ENCODE data around the gene WDR62.

WDR62 gene

DNA sequence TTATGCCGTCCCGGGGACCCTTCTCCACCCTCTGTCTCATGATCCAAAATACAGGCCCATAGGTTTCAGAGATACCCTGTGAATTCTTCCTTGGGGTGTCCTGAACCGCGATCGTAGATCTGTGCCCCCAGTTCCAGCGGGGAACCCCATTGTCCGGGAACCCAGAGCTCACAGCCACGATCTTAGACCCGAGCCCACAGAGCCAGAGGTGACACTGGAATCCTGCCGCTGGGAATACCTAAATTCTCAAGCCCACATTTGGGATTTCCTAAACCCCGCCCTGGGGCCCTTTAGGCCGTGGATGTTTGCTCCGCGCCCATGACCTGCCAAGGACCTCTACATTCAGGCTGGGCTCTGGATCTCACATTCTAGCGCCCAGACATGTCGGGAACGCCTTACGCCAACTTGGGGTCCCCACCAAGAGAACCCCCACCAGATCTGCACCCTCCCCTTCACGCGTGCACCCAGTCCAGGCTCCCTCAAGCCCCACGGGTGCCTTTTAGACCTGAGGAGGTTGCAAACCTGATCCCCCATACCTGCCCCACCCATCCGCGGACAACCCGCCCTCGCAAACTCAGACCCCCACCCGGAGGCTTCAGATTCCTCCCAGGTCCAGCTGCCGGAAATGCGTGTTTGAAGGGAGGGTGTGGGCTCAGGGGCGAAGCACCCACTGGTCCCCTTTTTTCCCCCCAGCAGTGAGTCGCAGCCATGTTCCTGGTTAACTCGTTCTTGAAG lies 85.8 kb downstream of the WDR62 start:
- no peaks in the 10 kb centered on the region for H3K27me3 ChIP-seq (ENCODE audit: low read depth)
- peak overlapping the region; percentile 98 for H3K4me3 ChIP-seq
- H3K4me1 ChIP-seq, result peaks cover 4% of the 10 kb centered on the region
- H3K9me3 ChIP-seq, result no peaks in the 10 kb centered on the region
- H3K36me3 ChIP-seq (replicated peaks), result peaks cover 26% of the 10 kb centered on the region
- in situ Hi-C loops (cut with MboI; ENCODE audit: low sequenced_read_pairs), result no loop called here
- DNase-seq (ENCODE audit: low spot score in 2 of 2), result peak; percentile 51 to 81

DNA sequence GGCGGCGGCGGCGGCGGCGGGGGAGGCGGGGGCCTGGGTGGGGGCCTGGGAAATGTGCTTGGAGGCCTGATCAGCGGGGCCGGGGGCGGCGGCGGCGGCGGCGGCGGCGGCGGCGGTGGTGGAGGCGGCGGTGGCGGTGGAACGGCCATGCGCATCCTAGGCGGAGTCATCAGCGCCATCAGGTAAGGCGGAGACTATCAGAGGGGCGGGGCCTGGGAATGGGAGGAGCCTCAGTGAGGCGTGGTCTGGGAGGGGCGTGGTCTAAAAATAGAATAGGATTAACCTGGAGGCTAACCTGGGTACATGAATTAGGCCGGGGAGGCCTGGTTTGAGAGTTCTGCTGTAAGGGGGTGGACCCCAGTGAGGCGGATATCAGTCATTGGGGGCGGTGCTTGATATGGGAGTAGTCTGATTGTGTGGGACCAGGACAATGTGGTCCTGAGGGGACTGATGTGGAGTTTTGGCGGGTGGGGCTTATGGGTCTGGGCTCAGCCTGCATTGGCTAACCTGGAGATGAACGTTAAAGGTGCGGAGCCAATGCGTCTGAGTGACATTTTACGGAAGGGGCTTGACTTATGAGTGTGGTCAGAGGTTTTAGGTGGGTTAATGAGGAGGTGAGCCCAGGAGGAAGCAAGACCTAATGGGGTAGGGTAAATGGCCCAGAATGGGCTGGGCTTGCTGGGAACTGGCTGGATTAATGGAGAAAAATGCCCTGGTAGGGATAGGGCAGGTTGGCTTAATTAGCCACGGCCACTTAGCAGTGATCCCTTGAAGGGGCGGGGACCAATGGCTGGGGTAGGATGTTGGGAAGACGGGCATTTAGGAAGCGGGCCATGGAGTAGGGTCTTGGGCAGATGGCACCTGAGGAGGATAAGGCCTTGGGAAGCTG lies 86.6 kb downstream of the WDR62 start:
- DNase-seq (ENCODE audit: low spot score in 2 of 2), result peak; percentile 79 to 90
- Histone ChIP-seq H3K4me3 (peak overlapping the region; percentile 98), H3K4me1 (peaks cover 4% of the 10 kb centered on the region), H3K36me3 (replicated peaks) (peaks cover 34% of the 10 kb centered on the region), H3K27me3 (ENCODE audit: low read depth) (no peaks in the 10 kb centered on the region), H3K9me3 (no peaks in the 10 kb centered on the region)
- in situ Hi-C loops (cut with MboI; ENCODE audit: low sequenced_read_pairs), result no loop called here

DNA sequence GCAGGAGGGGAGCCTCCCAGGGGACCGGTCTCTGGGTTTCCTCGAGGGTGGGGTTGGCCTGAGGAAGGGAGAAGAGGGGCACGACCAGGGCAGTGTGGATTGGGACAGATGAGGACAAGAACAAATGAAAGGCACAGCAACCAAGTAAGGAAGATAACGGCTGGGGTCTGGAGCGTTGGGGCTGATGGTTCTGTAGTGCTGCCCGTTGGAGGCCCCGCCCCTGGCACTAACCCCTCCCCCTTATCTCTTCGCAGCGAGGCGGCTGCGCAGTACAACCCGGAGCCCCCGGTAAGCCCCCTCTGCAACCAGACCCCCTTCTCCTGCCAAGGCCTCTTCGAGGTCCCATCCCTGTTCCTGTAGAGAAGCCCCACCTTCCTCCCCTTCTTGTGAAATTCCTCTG lies 87.3 kb downstream of the WDR62 start:
- no peaks in the 10 kb centered on the region for H3K27me3 ChIP-seq (ENCODE audit: low read depth)
- no peaks in the 10 kb centered on the region for H3K9me3 ChIP-seq
- no peak for DNase-seq (ENCODE audit: low spot score in 2 of 2)
- H3K36me3 ChIP-seq (replicated peaks), result peaks cover 41% of the 10 kb centered on the region
- H3K4me3 ChIP-seq, result no peak overlapping the region
- in situ Hi-C loops (cut with MboI; ENCODE audit: low sequenced_read_pairs), result no loop called here
- peaks cover 4% of the 10 kb centered on the region for H3K4me1 ChIP-seq

DNA sequence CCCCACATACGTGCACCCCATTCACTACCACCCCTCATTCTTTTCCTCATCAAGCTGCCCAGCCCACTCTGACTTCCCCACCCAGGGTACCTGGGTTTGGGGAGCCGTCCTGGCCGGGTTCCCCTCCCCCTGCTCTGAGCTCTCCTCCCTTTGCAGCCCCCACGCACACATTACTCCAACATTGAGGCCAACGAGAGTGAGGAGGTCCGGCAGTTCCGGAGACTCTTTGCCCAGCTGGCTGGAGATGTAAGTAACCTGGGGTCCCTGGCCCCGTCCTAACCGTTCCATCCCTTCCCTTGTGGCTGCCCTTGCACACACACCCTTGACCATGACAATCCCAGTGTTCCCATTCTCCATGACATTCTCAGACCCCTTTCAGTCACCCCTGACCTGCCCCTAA lies 87.8 kb downstream of the WDR62 start:
- peaks cover 46% of the 10 kb centered on the region for H3K36me3 ChIP-seq (replicated peaks)
- H3K4me1 ChIP-seq, result peaks cover 4% of the 10 kb centered on the region
- DNase-seq (ENCODE audit: low spot score in 2 of 2), result no peak
- H3K9me3 ChIP-seq, result no peaks in the 10 kb centered on the region
- H3K27me3 ChIP-seq (ENCODE audit: low read depth), result no peaks in the 10 kb centered on the region
- in situ Hi-C loops (cut with MboI; ENCODE audit: low sequenced_read_pairs), result no loop called here
- no peak overlapping the region for H3K4me3 ChIP-seq

DNA sequence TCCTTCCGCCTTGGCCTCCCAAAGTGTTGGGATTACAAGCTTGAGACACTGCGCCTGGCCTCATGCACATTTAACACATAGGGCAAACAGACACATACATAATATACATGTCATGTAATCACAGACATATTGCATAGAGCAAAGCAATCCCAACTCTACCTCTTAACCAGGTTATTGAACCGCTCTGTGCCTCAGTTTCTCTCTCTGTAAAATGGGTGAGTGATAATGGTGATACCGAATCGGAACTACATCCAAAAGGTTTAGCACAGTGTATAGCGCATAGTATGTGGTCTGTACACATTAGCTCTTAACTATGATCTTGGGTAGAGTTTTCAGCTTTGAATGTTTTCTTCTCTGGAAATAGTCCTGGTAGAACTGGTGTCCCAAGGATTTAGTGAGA lies 89.9 kb downstream of the WDR62 start:
- peaks cover 51% of the 10 kb centered on the region for H3K36me3 ChIP-seq (replicated peaks)

DNA sequence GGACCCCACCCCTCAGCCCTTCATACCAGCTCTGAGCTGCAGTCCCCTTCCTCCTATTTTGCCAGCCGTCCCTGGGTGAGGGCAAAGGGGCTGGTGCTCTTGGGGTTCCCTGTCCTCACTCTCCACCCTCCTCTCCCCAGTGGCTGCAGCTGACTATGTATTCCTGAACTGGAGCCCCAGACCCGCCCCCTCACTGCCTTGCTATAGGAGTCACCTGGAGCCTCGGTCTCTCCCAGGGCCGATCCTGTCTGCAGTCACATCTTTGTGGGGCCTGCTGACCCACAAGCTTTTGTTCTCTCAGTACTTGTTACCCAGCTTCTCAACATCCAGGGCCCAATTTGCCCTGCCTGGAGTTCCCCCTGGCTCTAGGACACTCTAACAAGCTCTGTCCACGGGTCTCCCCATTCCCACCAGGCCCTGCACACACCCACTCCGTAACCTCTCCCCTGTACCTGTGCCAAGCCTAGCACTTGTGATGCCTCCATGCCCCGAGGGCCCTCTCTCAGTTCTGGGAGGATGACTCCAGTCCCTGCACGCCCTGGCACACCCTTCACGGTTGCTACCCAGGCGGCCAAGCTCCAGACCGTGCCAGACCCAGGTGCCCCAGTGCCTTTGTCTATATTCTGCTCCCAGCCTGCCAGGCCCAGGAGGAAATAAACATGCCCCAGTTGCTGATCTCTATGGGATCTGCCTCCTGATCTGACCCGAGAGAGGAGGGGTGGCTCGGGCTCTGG lies 95.1 kb downstream of the WDR62 start:
- H3K4me3 ChIP-seq, result no peak overlapping the region
- H3K27me3 ChIP-seq (ENCODE audit: low read depth), result no peaks in the 10 kb centered on the region
- no peaks in the 10 kb centered on the region for H3K4me1 ChIP-seq
- in situ Hi-C loops (cut with MboI; ENCODE audit: low sequenced_read_pairs), result no loop called here
- no peak for DNase-seq (ENCODE audit: low spot score in 2 of 2)
- H3K9me3 ChIP-seq, result no peaks in the 10 kb centered on the region
- peaks cover 40% of the 10 kb centered on the region for H3K36me3 ChIP-seq (replicated peaks)

More for the DNA sequence above, 89.9 kb downstream of the WDR62 start:
- DNase-seq (ENCODE audit: low spot score in 2 of 2), result no peak
- H3K4me1 ChIP-seq, result peaks cover 4% of the 10 kb centered on the region; the same call in 1 of the 2 replicates
- no peak overlapping the region for H3K4me3 ChIP-seq
- H3K27me3 ChIP-seq (ENCODE audit: low read depth), result no peaks in the 10 kb centered on the region
- in situ Hi-C loops (cut with MboI; ENCODE audit: low sequenced_read_pairs), result no loop called here
- H3K9me3 ChIP-seq, result no peaks in the 10 kb centered on the region

DNA sequence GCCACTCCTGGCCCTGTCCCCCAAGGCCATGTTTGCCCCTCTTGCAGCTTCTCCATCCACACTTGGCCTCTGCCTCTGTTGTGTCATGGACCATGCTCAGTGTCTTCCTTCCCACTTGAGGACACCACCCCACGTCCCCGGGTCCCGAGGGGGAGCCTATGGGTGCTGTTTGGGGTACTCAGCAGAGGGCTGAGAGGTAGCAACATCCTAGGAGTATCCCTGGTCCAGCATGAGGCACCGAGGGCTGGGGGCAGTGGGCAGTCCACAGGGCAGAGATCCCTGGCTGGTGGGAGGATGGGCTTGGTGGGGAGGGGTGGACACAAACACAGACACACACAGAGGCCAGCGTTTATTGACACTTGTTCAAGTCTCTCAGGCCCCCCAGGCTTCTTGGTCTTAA lies 95.9 kb downstream of the WDR62 start:
- Histone ChIP-seq H3K4me1 (no peaks in the 10 kb centered on the region), H3K4me3 (no peak overlapping the region), H3K9me3 (no peaks in the 10 kb centered on the region), H3K36me3 (replicated peaks) (peaks cover 35% of the 10 kb centered on the region), H3K27me3 (ENCODE audit: low read depth) (no peaks in the 10 kb centered on the region)
- DNase-seq (ENCODE audit: low spot score in 2 of 2), result no peak
- in situ Hi-C loops (cut with MboI; ENCODE audit: low sequenced_read_pairs), result no loop called here

DNA sequence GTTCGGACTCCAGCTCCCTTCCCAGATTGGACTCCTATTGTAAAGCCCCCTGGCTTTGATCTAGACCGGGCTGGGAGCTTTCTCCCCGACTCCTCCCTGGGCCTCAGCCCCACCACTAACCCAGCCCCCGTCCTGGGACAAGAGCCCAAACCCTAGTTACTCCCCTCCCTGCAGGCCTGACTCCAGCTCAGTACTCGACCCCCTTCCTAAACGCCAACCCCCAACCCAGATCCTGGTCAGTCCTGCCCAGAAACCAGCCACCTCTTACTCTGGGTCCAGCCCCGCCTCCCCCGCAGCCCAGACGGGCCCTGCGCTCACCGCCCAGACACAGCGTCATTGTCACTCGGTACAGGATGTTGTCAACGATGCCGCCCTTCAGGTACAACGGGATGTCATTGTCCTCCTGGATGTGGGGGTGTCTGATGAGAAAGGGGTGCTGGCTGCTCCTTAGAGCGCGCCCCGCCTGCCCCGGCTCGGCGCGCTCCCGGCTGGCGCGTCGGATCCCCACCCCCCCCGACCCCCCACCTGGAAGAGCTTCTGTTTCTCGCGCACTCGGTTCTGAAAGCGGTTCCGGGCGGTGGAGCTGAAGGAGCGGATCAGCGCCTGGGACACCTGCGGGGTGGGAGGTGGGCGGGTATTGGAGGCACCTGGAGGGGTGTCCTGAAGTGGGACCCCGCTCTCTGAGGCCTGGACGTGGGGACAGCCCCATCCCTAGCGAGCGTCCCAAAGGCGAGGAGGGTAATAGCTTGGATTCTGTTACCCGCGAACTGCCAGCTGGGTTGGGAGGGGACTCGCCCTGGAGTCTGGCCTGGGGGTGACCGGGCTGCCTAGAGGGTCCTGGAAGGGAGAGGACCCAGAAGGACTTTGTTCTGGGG lies 96.7 kb downstream of the WDR62 start:
- Histone ChIP-seq H3K4me3 (no peak overlapping the region), H3K36me3 (replicated peaks) (peaks cover 27% of the 10 kb centered on the region), H3K27me3 (ENCODE audit: low read depth) (no peaks in the 10 kb centered on the region), H3K9me3 (no peaks in the 10 kb centered on the region), H3K4me1 (no peaks in the 10 kb centered on the region)
- DNase-seq (ENCODE audit: low spot score in 2 of 2), result no peak
- in situ Hi-C loops (cut with MboI; ENCODE audit: low sequenced_read_pairs), result no loop called here

DNA sequence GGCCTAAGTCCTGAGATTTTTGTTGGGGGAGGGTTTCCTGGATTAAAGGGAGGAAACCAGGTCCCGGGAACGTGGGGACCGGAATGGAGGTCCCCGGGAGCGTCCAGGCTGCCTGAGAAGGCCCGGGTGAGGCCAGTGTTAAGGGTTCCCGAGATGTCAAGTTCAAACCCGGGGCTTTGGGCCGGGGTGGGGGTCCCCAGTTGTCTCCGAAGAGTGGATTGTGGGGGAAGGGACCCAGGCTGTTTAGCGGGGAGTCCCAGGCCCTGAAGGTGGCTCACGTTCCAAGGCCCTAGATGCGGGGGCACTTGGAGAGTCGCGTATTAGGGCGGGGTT lies 97.3 kb downstream of the WDR62 start:
- peaks cover 21% of the 10 kb centered on the region for H3K36me3 ChIP-seq (replicated peaks)
- no peaks in the 10 kb centered on the region for H3K9me3 ChIP-seq
- H3K4me3 ChIP-seq, result no peak overlapping the region
- DNase-seq (ENCODE audit: low spot score in 2 of 2), result no peak
- in situ Hi-C loops (cut with MboI; ENCODE audit: low sequenced_read_pairs), result no loop called here
- H3K27me3 ChIP-seq (ENCODE audit: low read depth), result no peaks in the 10 kb centered on the region
- no peaks in the 10 kb centered on the region for H3K4me1 ChIP-seq

DNA sequence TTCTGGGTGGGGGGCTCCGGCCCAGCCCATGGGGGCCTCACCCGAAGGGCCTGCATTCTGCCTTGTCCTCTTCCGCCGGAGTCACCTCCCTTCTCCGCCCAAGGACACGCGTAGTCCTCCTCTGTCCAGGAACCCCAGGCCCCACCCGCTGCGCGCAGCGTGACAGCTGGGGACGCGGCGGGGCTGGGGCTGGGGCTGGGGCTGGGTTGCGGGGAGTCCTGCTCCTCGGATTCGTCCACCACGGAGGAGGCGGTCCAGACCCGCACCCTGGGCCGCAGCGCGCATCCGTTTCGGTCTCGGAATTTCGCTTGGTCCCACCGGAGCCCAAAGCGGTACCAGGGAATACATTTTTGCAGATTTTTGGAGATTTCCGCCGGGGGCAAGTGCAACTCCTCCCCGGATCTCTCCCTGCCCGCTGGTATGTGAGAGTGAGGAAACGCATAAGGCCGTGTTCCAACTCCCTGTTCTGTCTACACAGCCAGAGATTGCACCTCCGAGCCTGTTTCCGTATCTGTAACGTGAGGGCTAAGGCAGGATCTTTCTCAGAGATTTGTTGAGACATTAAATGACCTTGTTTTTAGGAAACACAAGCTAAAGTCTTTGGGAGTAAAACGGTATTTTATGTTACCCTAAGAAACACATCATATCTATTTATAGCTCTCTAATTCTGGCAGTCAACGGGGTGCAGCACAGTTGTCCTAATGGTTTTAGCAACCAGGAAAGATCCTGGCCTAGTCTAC lies 97.8 kb downstream of the WDR62 start, which contains the start of gene COX7A1:
Gene COX7A1, minus strand, starts transcription at position 96 of the 740 bp plus-strand sequence. Its CDS starts 40 bp downstream, at position 56.
- no peaks in the 10 kb centered on the region for H3K4me1 ChIP-seq
- no peaks in the 10 kb centered on the region for H3K27me3 ChIP-seq (ENCODE audit: low read depth)
- no peaks in the 10 kb centered on the region for H3K9me3 ChIP-seq
- H3K4me3 ChIP-seq, result no peak within 1 kb of the TSS
- DNase-seq (ENCODE audit: low spot score in 2 of 2), result no peak
- peaks cover 16% of the 10 kb centered on the region for H3K36me3 ChIP-seq (replicated peaks)
- in situ Hi-C loops (cut with MboI; ENCODE audit: low sequenced_read_pairs), result no loop called here

DNA sequence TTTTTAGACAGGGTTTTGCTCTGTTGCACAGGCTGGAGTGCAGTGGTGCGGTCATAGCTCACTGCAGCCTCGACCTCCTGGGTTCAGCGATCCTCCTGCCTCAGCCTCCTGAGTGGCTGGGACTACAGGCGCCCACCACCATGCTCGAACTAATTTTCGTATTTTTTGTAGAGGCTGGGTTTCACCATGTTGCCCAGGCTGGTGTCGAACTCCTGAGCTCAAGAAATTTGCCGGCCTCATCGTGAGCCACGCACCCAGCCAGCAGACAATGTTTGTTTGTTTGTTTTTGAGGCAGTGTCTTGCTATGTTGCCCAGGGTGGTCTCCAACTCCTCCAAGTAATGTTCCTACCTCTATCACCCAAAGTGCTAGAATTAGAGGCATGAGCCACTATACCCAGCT lies 98.4 kb downstream of the WDR62 start:
- Histone ChIP-seq H3K36me3 (replicated peaks) (peaks cover 16% of the 10 kb centered on the region), H3K4me1 (no peaks in the 10 kb centered on the region), H3K4me3 (no peak overlapping the region), H3K9me3 (no peaks in the 10 kb centered on the region), H3K27me3 (ENCODE audit: low read depth) (no peaks in the 10 kb centered on the region)
- in situ Hi-C loops (cut with MboI; ENCODE audit: low sequenced_read_pairs), result no loop called here
- DNase-seq (ENCODE audit: low spot score in 2 of 2), result no peak

Measured in HAP-1 (cell line).